Suppressor macrophage treated with lipopolysaccharide for 1 hour (primary cell): Measurements from ENCODE around the gene KIF5A.
"Not testable (repeated sequence)": the region's sequence is repeated elsewhere in the genome, so short reads cannot be mapped to it uniquely, and the experiment has no call there.

Source experiments
- DNase-seq, 3 donors: peaks; one replicate each; pipeline ENCODE4 v3.0.0-alpha.2; 2020 to 2022

KIF5A gene

DNA sequence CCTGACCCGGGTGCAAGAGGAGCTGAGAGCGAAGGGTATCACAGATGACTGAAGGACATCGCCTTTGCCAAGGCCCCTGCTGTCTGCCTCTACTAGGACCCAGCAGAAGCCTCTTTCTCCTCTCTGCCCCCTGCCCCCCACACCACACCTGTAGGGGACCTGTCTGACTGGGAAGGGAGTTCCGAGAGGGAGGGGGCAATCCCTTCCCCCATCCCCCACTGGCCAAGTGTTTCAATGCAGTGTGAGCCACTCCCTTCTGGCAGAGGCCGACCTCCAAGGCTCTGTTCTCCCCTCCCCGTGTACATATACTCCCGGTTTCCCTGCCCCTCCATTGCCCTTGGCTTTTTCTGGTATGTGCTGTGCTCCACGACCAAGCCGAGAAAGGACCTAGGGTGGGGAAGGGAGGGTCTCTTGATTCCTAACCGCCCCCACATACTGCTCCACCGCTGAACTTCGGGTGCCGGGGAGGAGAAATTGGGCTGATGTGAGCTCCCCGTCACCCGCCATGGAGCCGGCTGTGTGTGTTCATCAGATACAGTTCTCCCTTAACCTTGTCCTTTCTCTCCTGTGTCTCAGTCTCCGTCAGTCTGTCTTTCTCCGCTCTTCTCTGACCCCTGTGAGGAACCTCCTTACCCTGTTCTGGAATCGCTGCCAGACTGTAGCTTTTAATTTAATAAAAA, 59.4 kb downstream of the KIF5A start:
- no peak for DNase-seq

DNA sequence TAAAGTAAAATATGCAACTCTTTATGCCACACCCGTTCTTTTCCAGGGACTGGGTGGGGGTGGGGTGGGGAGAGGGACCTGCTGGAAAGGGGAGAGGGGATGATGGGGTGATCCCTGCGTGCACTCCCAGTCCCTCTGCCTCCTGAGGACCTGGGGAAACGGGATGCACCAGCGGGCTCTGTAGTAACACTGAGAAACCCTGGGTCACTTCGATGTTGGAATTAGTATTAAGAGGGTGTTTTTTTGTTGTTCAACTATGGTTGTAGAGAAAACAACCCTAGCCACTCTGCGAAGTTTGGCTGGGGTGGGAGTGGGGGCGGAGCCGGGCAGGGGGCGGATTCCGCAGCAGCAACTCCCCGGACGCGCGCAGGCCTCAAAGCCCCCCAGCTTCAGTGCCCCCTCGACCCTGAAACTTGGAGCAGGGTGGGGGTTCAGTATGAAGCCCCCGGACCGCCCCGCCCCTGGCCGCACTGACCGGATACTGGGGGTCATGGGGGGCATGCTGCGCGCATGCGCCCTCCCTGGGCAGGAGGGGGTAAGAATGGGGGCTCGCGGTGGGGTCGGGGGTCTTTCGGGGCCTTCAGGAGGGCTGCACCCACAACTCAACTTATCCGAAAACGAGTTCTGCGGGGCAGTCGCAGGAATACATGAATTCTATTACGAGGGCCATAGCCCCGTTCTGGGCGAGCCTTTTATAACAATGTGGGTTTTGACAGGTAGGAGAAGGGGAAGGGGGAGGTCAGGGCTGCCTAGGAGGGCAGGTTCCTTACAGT, 60.1 kb downstream of the KIF5A start:
- DNase-seq = no peak

DNA sequence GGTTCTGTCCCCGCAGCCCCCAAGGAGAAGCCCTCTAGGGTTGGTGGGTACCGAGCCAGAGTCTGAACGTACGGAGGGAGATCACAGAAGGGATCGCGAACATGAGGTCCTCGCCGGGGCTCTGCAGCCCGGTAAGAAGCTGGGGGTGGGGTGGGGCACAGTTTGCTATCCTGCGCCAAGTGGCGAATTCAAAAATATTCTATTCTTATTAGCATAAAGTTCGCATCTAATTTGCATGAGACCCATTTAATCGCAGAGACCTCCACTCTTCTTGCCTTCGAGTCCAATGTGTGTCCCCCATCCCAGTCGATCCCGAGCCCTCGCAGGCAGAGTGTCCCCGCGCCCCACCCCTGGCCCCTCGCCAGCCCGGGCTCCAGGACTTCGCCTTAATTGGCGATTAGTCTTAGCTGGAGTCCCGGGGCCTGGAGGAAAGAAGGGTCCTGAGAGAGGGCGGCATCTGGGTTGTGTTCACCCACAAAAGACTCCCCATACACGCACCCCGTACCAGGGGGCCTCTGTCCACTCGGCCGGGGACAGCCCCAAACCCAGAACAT, 60.8 kb downstream of the KIF5A start:
- DNase-seq = no peak

DNA sequence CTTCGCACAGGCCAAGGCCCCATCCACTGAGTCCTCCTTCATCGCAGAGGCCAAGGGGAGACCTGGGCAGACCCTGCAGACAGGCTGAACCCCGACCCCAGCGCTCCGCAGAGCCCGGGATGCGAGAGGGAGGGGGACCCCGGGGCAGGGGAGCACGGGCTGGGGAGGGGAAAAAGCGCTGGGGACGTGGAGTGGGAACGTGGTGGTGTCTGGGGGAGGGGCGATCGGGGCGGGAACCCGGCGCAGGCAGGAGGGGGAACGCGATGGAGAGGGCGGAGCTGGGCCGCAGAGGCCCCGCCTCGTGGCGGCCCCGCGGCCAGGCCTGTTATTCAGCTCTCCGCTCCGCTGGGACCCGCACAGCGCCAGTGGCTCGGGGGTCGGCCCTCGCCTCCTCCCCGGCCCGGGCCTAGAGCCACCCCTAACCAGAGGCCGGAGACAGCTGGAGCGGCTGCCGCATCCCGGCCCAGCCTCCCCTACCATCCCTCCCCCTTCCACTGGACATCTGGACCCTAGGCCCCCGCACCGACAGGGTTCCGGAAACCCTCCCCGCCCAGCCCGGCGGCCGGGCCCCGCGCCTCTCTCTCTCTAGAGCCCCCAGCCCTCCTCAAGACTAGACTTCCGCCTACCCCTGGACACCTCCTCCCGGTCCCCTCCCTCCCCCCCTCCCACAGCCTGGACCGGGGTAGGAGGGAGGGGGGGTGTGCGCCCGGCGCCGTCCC, 61.4 kb downstream of the KIF5A start, which contains the start of gene ARHGEF25:
ARHGEF25 (plus strand) TSS at position 328 of the 719 bp plus-strand sequence. CDS start 460 bp downstream, outside the sequence.
- DNase-seq = peak in 1 of 3 donors; percentile 35

DNA sequence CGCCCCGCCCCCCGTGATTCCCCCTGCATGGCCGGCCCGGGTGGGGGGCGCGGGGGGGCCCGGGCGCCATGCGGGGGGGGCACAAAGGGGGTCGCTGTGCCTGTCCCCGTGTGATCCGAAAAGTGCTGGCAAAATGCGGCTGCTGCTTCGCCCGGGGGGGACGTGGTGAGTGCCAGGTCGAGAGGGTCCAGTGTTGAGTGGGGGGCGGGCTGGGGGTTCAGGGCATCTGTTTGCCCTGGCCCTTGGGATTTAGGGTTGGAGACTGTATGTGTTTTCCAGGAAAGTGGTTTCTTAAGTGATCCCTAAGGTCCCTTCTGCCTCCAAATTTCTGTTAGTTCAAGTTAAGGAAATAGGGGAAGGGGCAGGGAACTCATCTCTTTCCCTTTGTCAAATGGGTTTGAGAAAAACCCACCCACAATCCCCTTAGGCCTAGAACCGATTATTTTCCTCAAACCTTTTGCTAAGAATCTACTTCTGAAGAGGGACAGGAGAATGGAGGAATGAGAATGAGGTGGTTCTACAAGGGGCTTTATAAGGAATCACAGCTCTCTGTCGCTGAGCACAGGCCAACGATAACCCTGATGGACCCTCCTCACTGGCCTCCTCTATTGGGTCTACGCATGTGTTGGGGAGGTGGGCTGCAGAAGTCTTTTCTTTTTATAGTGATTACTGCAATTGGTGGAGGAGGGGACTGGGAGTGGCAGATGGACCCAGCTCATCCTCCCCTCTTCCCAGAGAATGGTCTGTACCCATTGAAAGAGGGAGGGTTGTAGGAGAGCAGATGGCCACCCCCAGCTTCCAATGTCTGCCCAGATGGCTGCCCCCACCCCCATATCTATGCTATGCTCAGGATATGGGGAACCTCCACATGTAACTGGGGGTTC, 62.2 kb downstream of the KIF5A start:
- DNase-seq = no peak

DNA sequence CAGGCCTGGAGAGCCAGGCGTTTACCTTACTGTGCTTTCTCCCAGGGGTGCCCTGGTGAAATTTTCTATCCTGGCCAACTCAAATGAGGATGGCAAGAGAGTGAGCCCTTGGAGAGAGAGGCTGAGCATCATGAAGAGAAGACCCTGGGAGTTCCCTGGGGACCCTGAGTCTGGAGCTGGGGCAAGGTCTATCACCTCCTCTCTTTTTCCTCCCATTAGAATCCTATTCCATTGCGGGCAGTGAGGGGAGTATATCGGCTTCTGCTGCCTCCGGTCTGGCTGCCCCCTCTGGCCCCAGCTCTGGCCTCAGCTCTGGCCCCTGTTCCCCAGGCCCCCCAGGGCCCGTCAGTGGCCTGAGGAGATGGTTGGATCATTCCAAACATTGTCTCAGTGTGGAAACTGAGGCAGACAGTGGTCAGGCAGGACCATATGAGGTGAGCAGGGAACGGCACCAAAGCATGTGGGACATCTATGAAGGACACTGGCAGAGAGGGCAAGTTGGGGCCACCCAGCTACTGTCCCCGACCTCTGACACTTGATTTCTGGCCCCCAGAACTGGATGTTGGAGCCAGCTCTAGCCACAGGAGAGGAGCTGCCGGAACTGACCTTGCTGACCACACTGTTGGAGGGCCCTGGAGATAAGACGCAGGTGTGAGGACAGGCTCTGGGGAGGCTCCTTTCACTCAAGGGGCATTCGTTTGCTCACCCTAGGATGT, 63.0 kb downstream of the KIF5A start:
- DNase-seq = no peak

DNA sequence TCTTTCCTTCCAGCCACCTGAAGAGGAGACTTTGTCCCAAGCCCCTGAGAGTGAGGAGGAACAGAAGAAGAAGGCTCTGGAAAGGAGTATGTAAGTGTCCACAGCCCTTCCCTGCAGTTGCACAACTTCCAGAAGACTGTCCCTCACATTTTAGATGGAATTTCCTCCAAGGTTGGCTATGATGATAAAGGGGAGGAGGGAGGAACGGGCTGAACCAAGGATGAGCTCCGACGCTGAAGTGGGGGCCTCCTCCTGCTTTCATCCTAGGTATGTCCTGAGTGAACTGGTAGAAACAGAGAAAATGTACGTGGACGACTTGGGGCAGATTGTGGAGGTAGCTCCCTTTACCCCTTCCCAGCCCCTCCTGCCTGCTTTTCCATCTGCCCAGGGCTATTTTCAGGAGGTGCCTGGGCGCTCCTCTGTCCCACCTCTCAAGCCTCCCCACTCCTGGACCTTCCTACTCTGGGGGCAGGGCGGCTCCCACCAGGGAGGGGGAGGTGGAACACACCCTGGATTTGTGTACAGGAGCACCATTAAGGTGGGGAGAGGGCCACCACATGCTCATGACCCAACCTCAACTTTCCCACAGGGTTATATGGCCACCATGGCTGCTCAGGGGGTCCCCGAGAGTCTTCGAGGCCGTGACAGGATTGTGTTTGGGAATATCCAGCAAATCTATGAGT, 63.7 kb downstream of the KIF5A start:
- no peak for DNase-seq

DNA sequence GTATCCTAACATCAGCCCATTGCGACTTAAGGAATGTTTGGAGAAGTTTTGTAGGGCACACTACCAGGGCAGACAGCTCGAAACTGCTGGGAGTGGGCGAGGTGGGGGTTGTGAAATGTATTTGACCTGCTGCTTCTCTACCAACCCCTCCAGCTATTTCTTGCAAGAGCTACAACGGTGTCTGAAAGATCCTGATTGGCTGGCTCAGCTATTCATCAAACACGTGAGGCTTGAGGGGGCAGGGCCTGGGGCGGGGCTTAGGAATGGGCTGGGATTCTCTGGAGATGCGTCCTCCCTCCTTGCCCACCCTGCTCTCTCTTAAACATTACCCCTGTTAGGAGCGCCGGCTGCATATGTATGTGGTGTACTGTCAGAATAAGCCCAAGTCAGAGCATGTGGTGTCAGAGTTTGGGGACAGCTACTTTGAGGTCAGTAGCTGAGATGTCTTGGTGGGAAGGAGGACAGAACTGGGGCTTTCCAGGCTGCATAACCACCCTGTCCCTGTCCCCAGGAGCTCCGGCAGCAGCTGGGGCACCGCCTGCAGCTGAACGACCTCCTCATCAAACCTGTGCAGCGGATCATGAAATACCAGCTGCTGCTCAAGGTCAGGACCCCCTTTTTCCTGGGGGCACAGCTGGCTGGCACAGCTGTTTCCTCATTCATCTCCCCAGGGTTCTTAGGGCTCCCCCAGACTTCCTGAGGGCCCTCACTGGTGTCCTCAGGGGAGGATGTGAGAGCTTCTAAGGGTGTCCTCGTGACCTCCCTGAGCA, 64.5 kb downstream of the KIF5A start:
- peak in 2 of 3 donors; percentile 38 to 42 for DNase-seq

DNA sequence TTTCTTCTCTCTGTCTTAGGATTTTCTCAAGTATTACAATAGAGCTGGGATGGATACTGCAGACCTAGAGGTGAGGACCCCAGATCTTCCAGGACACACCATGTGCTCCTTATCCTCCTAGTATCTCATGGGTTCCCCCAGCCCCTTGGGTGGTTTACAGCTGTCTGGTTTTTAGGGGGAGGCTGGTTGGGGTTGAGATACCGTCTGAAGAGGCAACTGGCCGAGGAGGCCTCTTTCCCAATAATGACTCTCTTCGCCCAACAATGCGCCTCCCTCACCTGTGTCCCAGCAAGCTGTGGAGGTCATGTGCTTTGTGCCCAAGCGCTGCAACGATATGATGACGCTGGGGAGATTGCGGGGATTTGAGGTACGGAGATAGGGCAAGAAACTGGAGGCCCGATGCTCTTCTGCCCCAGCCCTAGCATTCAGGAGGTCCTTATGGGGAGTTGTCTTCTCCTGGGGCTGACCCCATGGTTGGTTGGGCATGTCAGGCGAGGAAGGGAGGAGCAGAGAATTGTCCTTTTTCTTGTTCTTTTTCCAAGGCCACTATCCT, 65.2 kb downstream of the KIF5A start:
- DNase-seq = no peak

DNA sequence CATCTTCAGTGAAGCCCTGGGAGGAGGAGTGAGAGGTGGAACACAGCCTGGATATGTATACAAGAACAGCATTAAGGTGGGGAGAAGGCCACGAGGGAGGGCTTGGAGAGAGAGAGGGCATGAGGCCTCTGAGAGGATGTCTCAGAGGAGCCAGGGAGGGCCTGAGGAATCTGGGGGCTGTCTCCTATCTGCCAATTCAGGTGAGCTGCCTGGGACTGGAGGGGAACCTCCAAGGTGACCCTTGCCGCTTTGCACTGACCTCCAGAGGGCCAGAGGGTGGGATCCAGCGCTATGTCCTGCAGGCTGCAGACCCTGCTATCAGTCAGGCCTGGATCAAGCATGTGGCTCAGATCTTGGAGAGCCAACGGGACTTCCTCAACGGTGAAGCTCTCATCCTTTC, 65.8 kb downstream of the KIF5A start:
- DNase-seq = no peak

DNA sequence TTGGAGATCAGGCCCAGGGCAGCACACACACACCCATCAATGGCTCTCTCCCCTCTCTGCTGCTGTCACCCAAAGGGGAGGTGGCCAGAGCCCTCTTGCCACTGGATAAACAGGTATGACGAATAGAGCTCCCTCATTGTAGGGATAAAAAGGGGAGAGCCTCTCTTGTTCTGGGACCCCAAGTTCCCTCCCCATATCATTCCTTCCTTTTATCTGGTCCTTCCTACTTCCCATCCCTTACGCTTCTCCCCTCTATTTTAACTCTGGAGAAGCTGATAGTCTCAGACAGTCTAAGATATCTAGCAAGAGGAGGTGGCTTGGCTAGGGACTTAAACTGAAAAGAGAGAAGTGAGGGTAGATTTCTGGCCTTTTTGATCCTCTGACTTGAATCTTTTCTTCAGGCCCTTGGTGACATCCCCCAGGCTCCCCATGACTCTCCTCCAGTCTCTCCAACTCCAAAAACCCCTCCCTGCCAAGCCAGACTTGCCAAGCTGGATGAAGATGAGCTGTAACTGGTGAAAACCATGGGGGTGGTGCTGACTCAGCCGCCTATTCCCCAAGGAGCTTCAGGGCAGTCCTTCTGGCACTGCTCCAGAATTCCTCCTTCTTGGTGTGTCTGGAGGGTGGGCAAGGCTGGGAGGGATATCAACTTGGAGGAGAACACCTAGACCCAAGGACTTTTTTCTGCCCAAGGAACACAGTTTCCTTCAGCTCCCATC, 66.7 kb downstream of the KIF5A start:
- DNase-seq = peak in 2 of 3 donors; percentile 33 to 49

DNA sequence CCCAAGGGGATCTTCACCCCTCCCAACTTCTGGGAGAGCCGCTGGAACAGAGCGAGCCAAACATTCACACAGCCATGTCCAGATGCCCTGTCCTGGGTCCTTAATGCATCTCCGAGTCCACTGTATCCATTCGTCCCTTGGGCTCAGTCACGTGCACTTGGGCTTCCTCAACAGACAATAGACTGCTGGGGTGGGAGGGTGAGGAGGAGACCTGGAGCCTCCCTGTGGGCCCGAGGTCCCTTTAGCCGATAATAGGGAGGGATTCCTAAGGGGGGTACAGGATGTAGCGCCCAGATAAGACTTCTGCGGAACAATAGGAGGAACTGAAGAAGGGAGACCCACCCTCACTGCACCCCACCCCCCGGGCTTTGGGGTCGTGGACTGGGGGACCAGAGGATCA, 68.1 kb downstream of the KIF5A start:
- no peak for DNase-seq

DNA sequence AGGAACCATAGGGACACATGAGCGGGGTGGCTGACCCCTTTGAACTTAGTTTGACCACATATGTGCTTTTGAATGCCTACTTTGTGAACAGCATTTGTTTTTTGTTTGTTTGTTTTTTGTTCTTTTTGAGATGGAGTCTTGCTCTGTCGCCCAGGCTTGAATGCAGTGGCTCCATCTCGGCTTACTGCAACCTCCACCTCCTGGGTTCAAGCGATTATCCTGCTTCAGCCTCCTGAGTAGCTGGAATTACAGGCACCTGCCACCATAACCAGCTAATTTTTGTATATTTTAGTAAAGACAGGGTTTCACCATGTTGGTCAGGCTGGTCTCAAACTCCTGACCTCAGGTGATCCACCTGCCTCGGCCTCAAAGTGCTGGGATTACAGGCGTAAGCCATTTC, 68.6 kb downstream of the KIF5A start:
- not testable (repeated sequence) for DNase-seq

DNA sequence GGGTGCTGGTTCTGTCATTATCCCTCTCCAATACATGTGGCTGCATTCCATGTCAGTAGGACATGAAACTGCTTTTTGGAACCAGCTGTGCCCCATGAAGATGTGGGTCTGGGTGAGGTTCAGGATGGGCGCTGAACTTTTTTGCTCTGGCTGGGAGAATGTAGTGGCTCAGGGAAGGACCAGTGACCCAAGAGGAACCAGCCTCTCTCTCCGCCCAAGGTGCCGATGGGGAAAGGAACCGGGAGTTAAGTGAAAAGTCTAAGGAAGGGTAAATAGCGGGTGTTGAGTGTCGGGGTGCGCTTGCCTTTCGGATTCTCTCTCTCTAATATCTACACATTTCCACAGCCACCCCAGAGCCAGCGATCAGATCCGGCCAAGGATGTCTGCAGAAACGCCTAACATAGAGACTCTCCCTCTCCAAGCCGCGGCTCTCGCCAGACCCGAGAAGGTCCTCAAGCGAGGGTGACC, 69.2 kb downstream of the KIF5A start:
- no peak for DNase-seq

DNA sequence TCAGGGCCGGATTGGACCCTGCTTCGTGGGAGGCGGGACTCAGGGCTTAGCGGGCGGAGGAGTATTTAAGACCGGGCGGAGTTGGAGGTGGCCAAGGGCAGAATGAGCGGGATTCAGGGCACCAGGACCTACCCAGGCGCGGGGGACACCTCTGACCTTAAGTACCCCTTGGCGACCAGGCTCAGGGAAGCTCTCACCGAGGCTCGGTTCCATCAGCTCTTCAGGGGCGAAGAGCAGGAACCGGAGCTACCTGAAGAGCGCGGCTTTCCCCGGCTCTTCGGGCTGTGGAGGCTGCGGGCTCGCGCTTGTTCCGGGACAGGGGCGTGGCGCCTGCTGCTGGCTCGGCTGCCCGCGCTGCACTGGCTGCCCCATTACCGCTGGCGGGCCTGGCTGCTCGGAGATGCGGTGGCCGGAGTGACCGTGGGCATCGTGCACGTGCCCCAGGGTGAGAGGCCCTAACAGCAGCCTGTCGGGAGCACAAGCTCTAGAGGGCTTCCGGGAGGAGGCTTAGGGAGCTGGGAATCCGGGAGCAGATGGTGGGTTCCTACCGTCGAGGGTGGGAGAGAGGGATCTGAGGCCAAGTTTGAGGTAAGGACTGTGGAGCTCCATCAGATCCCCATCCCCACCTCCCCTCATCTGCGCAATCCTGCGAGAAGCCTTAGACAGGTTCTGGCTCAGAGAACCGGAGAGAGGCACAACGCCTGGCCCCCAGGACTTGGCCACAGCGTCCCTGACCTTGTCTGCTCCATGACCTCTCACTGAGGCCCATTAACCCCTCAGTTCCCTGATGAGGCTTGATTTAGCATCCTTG, 69.8 kb downstream of the KIF5A start:
- peak in 1 of 3 donors; percentile 47 for DNase-seq

DNA sequence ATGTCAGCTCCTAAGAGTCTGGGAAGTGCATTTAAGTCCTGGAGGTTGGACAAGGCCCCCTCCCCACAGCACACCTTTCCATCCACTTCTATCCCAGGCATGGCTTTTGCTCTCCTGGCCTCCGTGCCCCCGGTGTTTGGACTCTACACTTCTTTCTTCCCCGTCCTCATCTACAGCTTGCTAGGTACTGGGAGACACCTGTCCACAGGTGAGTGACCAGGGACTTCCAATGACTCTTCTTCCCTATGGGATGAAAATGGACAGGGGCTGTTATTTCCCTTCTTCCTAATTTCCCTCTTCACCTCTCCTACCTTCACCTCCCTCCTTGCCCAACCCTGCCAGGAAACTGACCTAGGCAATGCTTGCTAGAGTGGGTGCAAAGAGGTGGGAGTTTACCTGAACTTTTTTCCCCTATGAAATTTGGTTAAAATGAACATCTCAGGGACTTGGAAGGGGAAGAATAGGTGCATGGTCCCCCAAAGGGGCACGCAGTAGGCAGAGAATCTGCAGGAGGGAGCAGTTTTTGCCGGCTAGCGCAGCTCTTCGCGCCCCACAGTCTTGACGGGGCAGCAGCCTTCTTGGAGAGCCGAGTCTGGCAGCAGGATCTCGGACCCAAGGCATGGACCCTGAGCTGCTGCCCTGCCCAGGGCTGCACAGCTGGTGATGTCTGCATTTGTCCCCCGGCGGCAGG, 70.5 kb downstream of the KIF5A start:
- no peak for DNase-seq

DNA sequence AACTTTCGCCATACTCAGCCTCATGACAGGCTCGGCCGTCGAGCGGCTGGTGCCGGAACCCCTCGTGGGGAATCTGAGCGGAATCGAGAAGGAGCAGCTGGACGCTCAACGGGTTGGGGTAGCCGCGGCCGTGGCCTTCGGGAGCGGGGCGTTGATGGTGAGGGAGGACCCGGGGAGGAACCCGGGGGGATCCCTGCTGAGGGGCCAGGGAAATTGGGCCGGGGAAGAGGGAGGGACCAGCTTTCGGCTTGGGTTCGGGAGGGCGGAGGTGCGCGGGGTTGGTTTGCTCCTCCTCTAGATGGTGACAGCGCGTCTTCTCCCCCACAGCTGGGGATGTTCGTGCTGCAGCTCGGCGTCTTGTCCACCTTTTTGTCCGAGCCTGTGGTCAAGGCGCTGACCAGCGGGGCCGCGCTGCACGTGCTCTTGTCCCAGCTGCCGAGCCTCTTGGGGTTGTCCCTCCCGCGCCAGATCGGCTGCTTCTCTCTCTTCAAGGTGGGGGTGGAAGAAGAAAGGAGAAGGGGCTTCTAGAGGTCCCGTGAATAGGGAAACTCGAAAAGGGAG, 71.2 kb downstream of the KIF5A start:
- peak; percentile 54 to 72 (median 58) for DNase-seq
